GM18519 (cell line): ENCODE data around the gene CDC14A.
"Not testable (repeated sequence)": the region's sequence is repeated elsewhere in the genome, so short reads cannot be mapped to it uniquely, and the experiment has no call there.

Experiments used
- ATAC-seq: cut with Tn5 transposase; IDR thresholded peaks from one replicate; pipeline ENCODE4 v1.9.1; 2021; ENCODE audit warnings: mild to moderate bottlenecking, moderate library complexity; ENCODE audit not compliant: unreplicated experiment, low FRiP score

Gene CDC14A

GRCh38 chr1:100360790-100361510 lies 8.6 kb downstream of the CDC14A start:
- no peak for ATAC-seq

GRCh38 chr1:100361511-100362089 lies 9.3 kb downstream of the CDC14A start:
- ATAC-seq, result no peak

- ATAC-seq, result no peak
These were observed 10.6 kb downstream of the CDC14A start for GRCh38 chr1:100362821-100363466.

GRCh38 chr1:100363831-100364230 lies 11.5 kb downstream of the CDC14A start:
- no peak for ATAC-seq

GRCh38 chr1:100364697-100365096 lies 12.4 kb downstream of the CDC14A start:
- ATAC-seq, result no peak

- ATAC-seq, result no peak
These were observed 13.9 kb downstream of the CDC14A start for GRCh38 chr1:100366209-100366525.

GRCh38 chr1:100369339-100369738 lies 17.0 kb downstream of the CDC14A start:
- not testable (repeated sequence) for ATAC-seq

- ATAC-seq, result not testable (repeated sequence)
These were observed 21.6 kb downstream of the CDC14A start for GRCh38 chr1:100373953-100374352.

GRCh38 chr1:100376890-100377289 lies 24.6 kb downstream of the CDC14A start:
- ATAC-seq, result not testable (repeated sequence)

- peak; percentile 97 for ATAC-seq
These were observed 25.5 kb downstream of the CDC14A start for GRCh38 chr1:100377590-100378361.

GRCh38 chr1:100378956-100379355 lies 26.6 kb downstream of the CDC14A start:
- ATAC-seq, result no peak

- ATAC-seq, result no peak
These were observed 28.3 kb downstream of the CDC14A start for GRCh38 chr1:100380635-100381034.

- no peak for ATAC-seq
These were observed 30.4 kb downstream of the CDC14A start for GRCh38 chr1:100382657-100383056.

GRCh38 chr1:100383743-100384405 lies 31.6 kb downstream of the CDC14A start:
- no peak for ATAC-seq

GRCh38 chr1:100387209-100387608 lies 34.9 kb downstream of the CDC14A start:
- no peak for ATAC-seq

- ATAC-seq, result no peak
These were observed 35.5 kb downstream of the CDC14A start for GRCh38 chr1:100387657-100388350.

GRCh38 chr1:100390531-100390930 lies 38.2 kb downstream of the CDC14A start:
- ATAC-seq, result no peak

GRCh38 chr1:100391675-100392074 lies 39.4 kb downstream of the CDC14A start:
- no peak for ATAC-seq

- no peak for ATAC-seq
These were observed 40.5 kb downstream of the CDC14A start for GRCh38 chr1:100392756-100393155.

- ATAC-seq, result no peak
These were observed 42.0 kb downstream of the CDC14A start for GRCh38 chr1:100394285-100394684.
